SK-N-SH treated with all-trans-retinoic acid at 6 μM for 48 hours (cell line): ENCODE measurements around the gene HOXB7.

ENCODE experiments used
- ATAC-seq: fragments of 200-7000 bp; cut with Tn5 transposase; 3 replicates; pipeline ENCODE4 v1.9.1; 2020; ENCODE audit warnings: mild to moderate bottlenecking, moderate library complexity
- ARNTL ChIP-seq: fragments of 450-650 bp; formaldehyde crosslinking; IDR thresholded peaks from 2 replicates; pipeline ENCODE4 v1.5.0; 2020; ENCODE audit warnings: low read depth, mild to moderate bottlenecking, moderate library complexity, borderline replicate concordance
- CSDC2 ChIP-seq: fragments of 250-450 bp; sonication (Bioruptor Pico); IDR thresholded peaks from 2 replicates; pipeline ENCODE4 v1.5.0; 2020; ENCODE audit warnings: mild to moderate bottlenecking, moderate library complexity
- ESRRG ChIP-seq: fragments of 250-450 bp; sonication (Bioruptor Pico); IDR thresholded peaks from 2 replicates; pipeline ENCODE4 v1.6.1; 2021; ENCODE audit warnings: mild to moderate bottlenecking
- GLIS3 ChIP-seq: fragments of 250-450 bp; sonication (Bioruptor Pico); IDR thresholded peaks from 2 replicates; pipeline ENCODE4 v1.5.0; 2020; ENCODE audit warnings: mild to moderate bottlenecking, moderate library complexity
- ISL1 ChIP-seq: fragments of 250-450 bp; sonication (Bioruptor Pico); IDR thresholded peaks from 2 replicates; pipeline ENCODE4 v2.1.2; 2022; ENCODE audit warnings: mild to moderate bottlenecking, moderate library complexity
- OSR1 ChIP-seq: fragments of 250-450 bp; sonication (Bioruptor Pico); IDR thresholded peaks from 2 replicates; pipeline ENCODE4 v1.8.0; 2022; ENCODE audit warnings: moderate library complexity, mild to moderate bottlenecking, inconsistent platforms
- PPARA ChIP-seq: fragments of 250-450 bp; sonication (Bioruptor Pico); IDR thresholded peaks from 2 replicates; pipeline ENCODE4 v1.5.0; 2020; ENCODE audit warnings: mild to moderate bottlenecking, borderline replicate concordance
- RARB ChIP-seq: fragments of 250-450 bp; sonication (Bioruptor Pico); IDR thresholded peaks from 2 replicates; pipeline ENCODE4 v1.8.0; 2021; ENCODE audit warnings: mild to moderate bottlenecking, moderate library complexity
- SNAI2 ChIP-seq: fragments of 250-450 bp; sonication (Bioruptor Pico); IDR thresholded peaks from 2 replicates; pipeline ENCODE4 v1.5.0; 2020; ENCODE audit warnings: mild to moderate bottlenecking, moderate library complexity
- TCF4 ChIP-seq: fragments of 250-450 bp; sonication (Bioruptor Pico); IDR thresholded peaks from 2 replicates; pipeline ENCODE4 v1.8.0; 2021; ENCODE audit warnings: mild to moderate bottlenecking, moderate library complexity, borderline replicate concordance
- TOX ChIP-seq: fragments of 250-450 bp; sonication (Bioruptor Pico); IDR thresholded peaks from 2 replicates; pipeline ENCODE4 v1.8.0; 2021; ENCODE audit warnings: mild to moderate bottlenecking, moderate library complexity, borderline replicate concordance
- ZC3H10 ChIP-seq: fragments of 250-450 bp; sonication (Bioruptor Pico); IDR thresholded peaks from 2 replicates; pipeline ENCODE4 v1.5.1; 2021; ENCODE audit warnings: mild to moderate bottlenecking, moderate library complexity
- ZFP3 ChIP-seq: fragments of 250-450 bp; sonication (Bioruptor Pico); IDR thresholded peaks from 2 replicates; pipeline ENCODE4 v1.5.0; 2020; ENCODE audit warnings: mild to moderate bottlenecking, moderate library complexity
- ZFP30 ChIP-seq: fragments of 450-650 bp; formaldehyde crosslinking; IDR thresholded peaks from 2 replicates; pipeline ENCODE4 v1.5.0; 2022; ENCODE audit warnings: mild to moderate bottlenecking, moderate library complexity
- ZNF565 ChIP-seq: fragments of 450-650 bp; formaldehyde crosslinking; conservative IDR thresholded peaks from 2 replicates; pipeline ENCODE4 v1.5.0; 2020; ENCODE audit warnings: low read depth, mild to moderate bottlenecking, moderate library complexity
- ZNF70 ChIP-seq: fragments of 450-650 bp; formaldehyde crosslinking; IDR thresholded peaks from 2 replicates; pipeline ENCODE4 v1.5.0; 2020; ENCODE audit warnings: mild to moderate bottlenecking, moderate library complexity
- ZNF8 ChIP-seq: fragments of 450-650 bp; formaldehyde crosslinking; IDR thresholded peaks from 2 replicates; pipeline ENCODE4 v1.5.0; 2020; ENCODE audit warnings: mild to moderate bottlenecking, moderate library complexity
- TF ChIP-seq, protein P1 (sequence below): fragments of 250-450 bp; sonication (Bioruptor Pico); IDR thresholded peaks from 2 replicates; pipeline ENCODE4 v1.8.0; 2020; ENCODE audit warnings: mild to moderate bottlenecking, moderate library complexity, borderline replicate concordance
- TF ChIP-seq, protein P2 (sequence below): fragments of 250-450 bp; sonication (Bioruptor Pico); IDR thresholded peaks from 2 replicates; pipeline ENCODE4 v1.8.0; 2021; ENCODE audit warnings: low read depth, mild to moderate bottlenecking, moderate library complexity, borderline replicate concordance
- TF ChIP-seq, protein P3 (sequence below): fragments of 250-450 bp; sonication (Bioruptor Pico); IDR thresholded peaks from 2 replicates; pipeline ENCODE4 v1.5.1; 2021; ENCODE audit warnings: mild to moderate bottlenecking, moderate library complexity
- TF ChIP-seq, protein P4 (sequence below): fragments of 250-450 bp; sonication (Bioruptor Pico); IDR thresholded peaks from 2 replicates; pipeline ENCODE4 v1.5.0; 2020; ENCODE audit warnings: mild to moderate bottlenecking, moderate library complexity
- TF ChIP-seq, protein P5 (sequence below): fragments of 250-450 bp; sonication (Bioruptor Pico); IDR thresholded peaks from 2 replicates; pipeline ENCODE4 v1.5.1; 2020; ENCODE audit warnings: low read depth, mild to moderate bottlenecking, moderate library complexity

Gene HOXB7

DNA sequence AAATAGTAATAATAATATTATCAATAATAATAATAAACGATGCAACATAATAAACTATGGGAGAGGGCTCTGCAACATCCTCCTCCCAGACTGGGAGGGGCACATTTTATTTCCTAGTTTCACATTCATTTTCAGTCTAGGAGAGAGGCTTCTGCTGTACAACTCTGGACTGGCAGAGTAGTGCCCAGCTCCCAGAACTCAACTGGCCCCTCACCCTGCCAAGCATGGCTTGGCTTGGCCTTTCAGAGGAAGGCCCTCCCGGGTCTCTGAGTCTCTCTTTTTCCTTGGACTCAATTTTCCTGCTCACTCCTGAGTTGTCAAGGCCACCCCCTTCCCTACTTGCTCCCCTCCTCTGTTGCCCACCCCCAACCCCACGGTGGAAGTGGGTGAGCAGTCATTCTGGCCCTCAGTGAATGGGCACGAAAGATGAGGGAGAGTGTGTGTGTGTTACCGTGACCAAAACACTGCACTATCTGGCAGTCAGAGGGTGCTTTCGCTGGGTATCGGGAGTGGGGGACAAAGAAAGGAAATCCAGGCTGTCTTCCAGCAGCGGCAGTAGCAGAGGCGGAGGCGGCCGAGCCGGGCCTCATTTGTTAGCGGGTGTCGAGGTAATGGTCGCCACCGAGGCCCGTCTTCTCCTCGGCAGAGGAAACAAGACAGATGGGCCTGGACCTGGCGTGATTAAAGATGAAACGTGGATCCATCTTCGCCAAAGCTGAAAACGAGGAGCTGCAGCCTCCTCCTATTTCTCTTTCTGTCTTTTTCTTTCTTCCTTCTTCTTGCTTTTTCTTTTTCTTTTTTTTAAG lies 34.9 kb downstream of the HOXB7 start:
- ATAC-seq, result no peak
- TF ChIP-seq SNAI2 (CRISPR knock-in tag) (no peak), TOX (CRISPR knock-in tag) (no peak), ZFP3 (CRISPR knock-in tag) (no peak), ARNTL (CRISPR knock-in tag) (no peak), ZC3H10 (no peak), ZNF8 (CRISPR knock-in tag) (no peak), ZFP30 (CRISPR knock-in tag) (no peak), PPARA (CRISPR knock-in tag) (no peak), ISL1 (CRISPR knock-in tag) (no peak), TCF4 (no peak), OSR1 (CRISPR knock-in tag) (no peak), RARB (no peak), ZNF70 (CRISPR knock-in tag) (no peak), ZNF565 (CRISPR knock-in tag) (no peak)
- TF ChIP-seq, protein P1, sequence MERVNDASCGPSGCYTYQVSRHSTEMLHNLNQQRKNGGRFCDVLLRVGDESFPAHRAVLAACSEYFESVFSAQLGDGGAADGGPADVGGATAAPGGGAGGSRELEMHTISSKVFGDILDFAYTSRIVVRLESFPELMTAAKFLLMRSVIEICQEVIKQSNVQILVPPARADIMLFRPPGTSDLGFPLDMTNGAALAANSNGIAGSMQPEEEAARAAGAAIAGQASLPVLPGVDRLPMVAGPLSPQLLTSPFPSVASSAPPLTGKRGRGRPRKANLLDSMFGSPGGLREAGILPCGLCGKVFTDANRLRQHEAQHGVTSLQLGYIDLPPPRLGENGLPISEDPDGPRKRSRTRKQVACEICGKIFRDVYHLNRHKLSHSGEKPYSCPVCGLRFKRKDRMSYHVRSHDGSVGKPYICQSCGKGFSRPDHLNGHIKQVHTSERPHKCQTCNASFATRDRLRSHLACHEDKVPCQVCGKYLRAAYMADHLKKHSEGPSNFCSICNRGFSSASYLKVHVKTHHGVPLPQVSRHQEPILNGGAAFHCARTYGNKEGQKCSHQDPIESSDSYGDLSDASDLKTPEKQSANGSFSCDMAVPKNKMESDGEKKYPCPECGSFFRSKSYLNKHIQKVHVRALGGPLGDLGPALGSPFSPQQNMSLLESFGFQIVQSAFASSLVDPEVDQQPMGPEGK (CRISPR knock-in tag), result no peak
- TF ChIP-seq, protein P2, sequence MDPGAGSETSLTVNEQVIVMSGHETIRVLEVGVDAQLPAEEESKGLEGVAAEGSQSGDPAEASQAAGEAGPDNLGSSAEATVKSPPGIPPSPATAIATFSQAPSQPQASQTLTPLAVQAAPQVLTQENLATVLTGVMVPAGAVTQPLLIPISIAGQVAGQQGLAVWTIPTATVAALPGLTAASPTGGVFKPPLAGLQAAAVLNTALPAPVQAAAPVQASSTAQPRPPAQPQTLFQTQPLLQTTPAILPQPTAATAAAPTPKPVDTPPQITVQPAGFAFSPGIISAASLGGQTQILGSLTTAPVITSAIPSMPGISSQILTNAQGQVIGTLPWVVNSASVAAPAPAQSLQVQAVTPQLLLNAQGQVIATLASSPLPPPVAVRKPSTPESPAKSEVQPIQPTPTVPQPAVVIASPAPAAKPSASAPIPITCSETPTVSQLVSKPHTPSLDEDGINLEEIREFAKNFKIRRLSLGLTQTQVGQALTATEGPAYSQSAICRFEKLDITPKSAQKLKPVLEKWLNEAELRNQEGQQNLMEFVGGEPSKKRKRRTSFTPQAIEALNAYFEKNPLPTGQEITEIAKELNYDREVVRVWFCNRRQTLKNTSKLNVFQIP (CRISPR knock-in tag), result no peak
- TF ChIP-seq, protein P3, sequence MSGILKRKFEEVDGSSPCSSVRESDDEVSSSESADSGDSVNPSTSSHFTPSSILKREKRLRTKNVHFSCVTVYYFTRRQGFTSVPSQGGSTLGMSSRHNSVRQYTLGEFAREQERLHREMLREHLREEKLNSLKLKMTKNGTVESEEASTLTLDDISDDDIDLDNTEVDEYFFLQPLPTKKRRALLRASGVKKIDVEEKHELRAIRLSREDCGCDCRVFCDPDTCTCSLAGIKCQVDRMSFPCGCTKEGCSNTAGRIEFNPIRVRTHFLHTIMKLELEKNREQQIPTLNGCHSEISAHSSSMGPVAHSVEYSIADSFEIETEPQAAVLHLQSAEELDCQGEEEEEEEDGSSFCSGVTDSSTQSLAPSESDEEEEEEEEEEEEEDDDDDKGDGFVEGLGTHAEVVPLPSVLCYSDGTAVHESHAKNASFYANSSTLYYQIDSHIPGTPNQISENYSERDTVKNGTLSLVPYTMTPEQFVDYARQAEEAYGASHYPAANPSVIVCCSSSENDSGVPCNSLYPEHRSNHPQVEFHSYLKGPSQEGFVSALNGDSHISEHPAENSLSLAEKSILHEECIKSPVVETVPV, result no peak
- TF ChIP-seq, protein P4, sequence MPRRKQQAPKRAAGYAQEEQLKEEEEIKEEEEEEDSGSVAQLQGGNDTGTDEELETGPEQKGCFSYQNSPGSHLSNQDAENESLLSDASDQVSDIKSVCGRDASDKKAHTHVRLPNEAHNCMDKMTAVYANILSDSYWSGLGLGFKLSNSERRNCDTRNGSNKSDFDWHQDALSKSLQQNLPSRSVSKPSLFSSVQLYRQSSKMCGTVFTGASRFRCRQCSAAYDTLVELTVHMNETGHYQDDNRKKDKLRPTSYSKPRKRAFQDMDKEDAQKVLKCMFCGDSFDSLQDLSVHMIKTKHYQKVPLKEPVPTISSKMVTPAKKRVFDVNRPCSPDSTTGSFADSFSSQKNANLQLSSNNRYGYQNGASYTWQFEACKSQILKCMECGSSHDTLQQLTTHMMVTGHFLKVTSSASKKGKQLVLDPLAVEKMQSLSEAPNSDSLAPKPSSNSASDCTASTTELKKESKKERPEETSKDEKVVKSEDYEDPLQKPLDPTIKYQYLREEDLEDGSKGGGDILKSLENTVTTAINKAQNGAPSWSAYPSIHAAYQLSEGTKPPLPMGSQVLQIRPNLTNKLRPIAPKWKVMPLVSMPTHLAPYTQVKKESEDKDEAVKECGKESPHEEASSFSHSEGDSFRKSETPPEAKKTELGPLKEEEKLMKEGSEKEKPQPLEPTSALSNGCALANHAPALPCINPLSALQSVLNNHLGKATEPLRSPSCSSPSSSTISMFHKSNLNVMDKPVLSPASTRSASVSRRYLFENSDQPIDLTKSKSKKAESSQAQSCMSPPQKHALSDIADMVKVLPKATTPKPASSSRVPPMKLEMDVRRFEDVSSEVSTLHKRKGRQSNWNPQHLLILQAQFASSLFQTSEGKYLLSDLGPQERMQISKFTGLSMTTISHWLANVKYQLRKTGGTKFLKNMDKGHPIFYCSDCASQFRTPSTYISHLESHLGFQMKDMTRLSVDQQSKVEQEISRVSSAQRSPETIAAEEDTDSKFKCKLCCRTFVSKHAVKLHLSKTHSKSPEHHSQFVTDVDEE (CRISPR knock-in tag), result no peak

DNA sequence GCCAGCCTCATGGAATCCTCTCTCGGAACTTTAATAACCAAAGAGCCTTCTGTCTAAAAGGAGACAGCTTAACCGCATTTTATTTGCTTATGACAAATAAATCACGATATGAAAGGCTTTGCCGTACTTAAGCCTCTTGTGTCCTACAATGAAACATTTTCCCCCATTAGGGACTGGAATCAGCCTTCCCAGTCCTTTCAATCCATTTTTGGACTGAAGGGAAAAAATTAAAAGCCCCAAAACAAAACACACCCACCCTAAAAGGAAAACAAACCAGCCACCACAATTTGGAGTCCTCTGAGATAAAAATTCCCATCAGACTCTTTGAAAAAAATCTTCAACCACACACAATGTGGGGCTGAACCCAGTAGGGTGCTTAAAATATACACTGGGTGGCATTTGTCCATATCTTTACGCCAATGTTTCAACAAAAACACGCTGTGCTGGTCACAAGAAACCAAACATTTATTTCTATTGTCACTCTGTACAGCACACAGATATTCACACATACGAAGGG lies 35.7 kb downstream of the HOXB7 start:
- TF ChIP-seq ZFP30 (CRISPR knock-in tag) (no peak), CSDC2 (no peak), SNAI2 (CRISPR knock-in tag) (no peak), ARNTL (CRISPR knock-in tag) (no peak), ZNF70 (CRISPR knock-in tag) (no peak), OSR1 (CRISPR knock-in tag) (no peak), ESRRG (CRISPR knock-in tag) (no peak), GLIS3 (CRISPR knock-in tag) (no peak), PPARA (CRISPR knock-in tag) (no peak), RARB (no peak), ZNF565 (CRISPR knock-in tag) (no peak)
- TF ChIP-seq, protein P5, sequence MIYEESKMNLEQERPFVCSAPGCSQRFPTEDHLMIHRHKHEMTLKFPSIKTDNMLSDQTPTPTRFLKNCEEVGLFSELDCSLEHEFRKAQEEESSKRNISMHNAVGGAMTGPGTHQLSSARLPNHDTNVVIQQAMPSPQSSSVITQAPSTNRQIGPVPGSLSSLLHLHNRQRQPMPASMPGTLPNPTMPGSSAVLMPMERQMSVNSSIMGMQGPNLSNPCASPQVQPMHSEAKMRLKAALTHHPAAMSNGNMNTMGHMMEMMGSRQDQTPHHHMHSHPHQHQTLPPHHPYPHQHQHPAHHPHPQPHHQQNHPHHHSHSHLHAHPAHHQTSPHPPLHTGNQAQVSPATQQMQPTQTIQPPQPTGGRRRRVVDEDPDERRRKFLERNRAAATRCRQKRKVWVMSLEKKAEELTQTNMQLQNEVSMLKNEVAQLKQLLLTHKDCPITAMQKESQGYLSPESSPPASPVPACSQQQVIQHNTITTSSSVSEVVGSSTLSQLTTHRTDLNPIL (CRISPR knock-in tag), result no peak
- TF ChIP-seq, protein P2 (CRISPR knock-in tag), result no peak
- TF ChIP-seq, protein P4 (CRISPR knock-in tag), result no peak
- TF ChIP-seq, protein P1 (CRISPR knock-in tag), result no peak
- ATAC-seq, result no peak
